Calu3 (cell line): ENCODE measurements around the gene GXYLT2. TPM values are rescaled to one million over a fixed set of nuclear protein-coding genes. Genes with fewer than 3 reads are reported as not detected.

Source experiments
- BruUV-seq: library from RNA; stranded (reverse); fragments of 400-500 nt; replicated peaks from 2 replicates; lab custom pipeline; 2021; lab: Mats Ljungman, UMichigan
- CTCF ChIA-PET: fragments of 300-600 bp; sonication (Branson Sonifier 250); formaldehyde crosslinking; loops from one replicate; lab custom pipeline; 2022; ENCODE audit warnings: antibody characterized with exemption; lab: Charles Lee
- DNase-seq: peaks from one replicate; pipeline ENCODE4 v3.0.0; 2022
- H3K27ac Mint-ChIP-seq: one replicate; pipeline ENCODE4 v1.8.0; 2022; ENCODE audit warnings: mixed read lengths; ENCODE audit not compliant: unreplicated experiment
- H3K27me3 Mint-ChIP-seq: one replicate; pipeline ENCODE4 v1.8.0; 2022; ENCODE audit warnings: mixed read lengths; ENCODE audit not compliant: unreplicated experiment
- H3K36me3 Mint-ChIP-seq: one replicate; pipeline ENCODE4 v1.8.0; 2022; ENCODE audit warnings: mild to moderate bottlenecking, moderate library complexity, mixed read lengths; ENCODE audit not compliant: insufficient read depth, unreplicated experiment
- H3K4me1 Mint-ChIP-seq: one replicate; pipeline ENCODE4 v1.8.0; 2022; ENCODE audit warnings: mild to moderate bottlenecking, low read depth, mixed read lengths; ENCODE audit not compliant: unreplicated experiment
- H3K4me3 Mint-ChIP-seq: one replicate; pipeline ENCODE4 v1.8.0; 2022; ENCODE audit warnings: mild to moderate bottlenecking, low read depth, moderate library complexity, mixed read lengths; ENCODE audit not compliant: unreplicated experiment
- H3K9me3 Mint-ChIP-seq: one replicate; pipeline ENCODE4 v1.8.0; 2022; ENCODE audit warnings: low read depth, mixed read lengths; ENCODE audit not compliant: unreplicated experiment
- intact Hi-C: fragments of 100-400 bp; cut with micrococcal nuclease; formaldehyde crosslinking; loops from one replicate; pipeline ENCODE4 v1.10.0; 2022; ENCODE audit not compliant: unreplicated experiment
- total RNA-seq: library from RNA; stranded (reverse); gene quantifications from 2 replicates; pipeline ENCODE4 v1.2.3, GENCODE V29; 2022
- TF ChIP-seq, protein P1 (sequence below): fragments of 200-600 bp; IDR thresholded peaks from one replicate; pipeline ENCODE4 v1.8.0; 2022; ENCODE audit warnings: antibody characterized with exemption; ENCODE audit not compliant: unreplicated experiment

GXYLT2 gene
- total RNA-seq, 1 experiment from 2014 or later = 0.52 TPM

DNA sequence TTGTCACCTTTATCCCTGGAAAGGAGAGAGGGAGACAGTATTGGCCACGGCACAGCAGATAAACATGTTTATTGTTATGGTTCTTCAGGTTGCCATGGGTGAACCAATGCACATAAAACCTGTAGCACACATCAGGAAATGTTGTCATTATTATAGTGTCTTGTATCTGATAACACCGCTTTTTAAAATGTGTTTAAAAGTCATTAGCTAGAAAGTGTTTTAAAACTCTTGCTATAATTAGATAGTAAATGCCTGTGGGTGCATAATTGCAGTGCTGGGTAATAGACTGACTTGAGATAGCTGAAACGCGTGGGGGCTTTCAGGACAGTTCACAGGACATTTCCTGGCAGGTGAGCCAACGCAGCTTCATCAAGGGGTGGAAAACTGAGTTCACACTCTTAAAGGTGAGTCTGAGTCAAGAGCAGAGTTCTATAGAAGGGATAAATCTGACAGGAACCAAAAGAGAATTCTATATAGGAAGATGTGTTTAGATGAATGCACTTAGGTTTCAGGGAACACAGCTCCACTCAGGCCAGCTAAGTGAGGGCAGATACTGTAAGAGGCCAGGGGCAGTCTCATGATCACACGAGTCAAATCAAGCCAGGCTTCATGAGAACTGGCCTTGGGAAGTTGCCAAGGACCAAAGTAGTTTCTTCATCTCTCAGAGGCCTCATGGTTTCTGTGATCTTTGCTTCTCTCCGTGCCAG lies 73.1 kb downstream of the GXYLT2 start:
- Mint-ChIP-seq H3K9me3 (no peaks in the 10 kb centered on the region), H3K27ac (peak overlapping the region; percentile 20), H3K27me3 (no peaks in the 10 kb centered on the region), H3K4me3 (no peak overlapping the region), H3K4me1 (peaks cover 18% of the 10 kb centered on the region), H3K36me3 (no peaks in the 10 kb centered on the region)
- no TSS peak for BruUV-seq
- peak; percentile 14 for DNase-seq
- intact Hi-C loops = no loop called here
- CTCF ChIA-PET = no interaction called here
- TF ChIP-seq, protein P1, sequence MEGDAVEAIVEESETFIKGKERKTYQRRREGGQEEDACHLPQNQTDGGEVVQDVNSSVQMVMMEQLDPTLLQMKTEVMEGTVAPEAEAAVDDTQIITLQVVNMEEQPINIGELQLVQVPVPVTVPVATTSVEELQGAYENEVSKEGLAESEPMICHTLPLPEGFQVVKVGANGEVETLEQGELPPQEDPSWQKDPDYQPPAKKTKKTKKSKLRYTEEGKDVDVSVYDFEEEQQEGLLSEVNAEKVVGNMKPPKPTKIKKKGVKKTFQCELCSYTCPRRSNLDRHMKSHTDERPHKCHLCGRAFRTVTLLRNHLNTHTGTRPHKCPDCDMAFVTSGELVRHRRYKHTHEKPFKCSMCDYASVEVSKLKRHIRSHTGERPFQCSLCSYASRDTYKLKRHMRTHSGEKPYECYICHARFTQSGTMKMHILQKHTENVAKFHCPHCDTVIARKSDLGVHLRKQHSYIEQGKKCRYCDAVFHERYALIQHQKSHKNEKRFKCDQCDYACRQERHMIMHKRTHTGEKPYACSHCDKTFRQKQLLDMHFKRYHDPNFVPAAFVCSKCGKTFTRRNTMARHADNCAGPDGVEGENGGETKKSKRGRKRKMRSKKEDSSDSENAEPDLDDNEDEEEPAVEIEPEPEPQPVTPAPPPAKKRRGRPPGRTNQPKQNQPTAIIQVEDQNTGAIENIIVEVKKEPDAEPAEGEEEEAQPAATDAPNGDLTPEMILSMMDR = no peak

DNA sequence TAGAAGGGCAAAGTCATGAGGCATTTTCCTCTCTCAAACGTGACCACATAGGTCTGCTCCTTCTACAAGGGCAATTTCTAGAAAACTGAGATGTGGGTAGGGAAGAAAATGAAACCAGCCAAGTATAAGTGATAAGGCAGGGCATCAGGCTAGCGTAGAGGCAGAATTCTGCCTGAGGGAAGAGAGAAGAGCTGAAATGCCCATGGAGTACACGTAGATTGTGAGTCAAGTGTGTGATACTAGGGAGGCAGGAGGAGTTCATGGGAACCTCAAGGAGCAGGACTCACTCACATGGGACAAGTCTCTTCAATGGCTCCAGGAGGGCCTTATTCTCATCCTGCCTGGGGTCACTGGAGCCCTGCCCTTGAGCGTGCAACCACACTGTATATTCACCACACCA lies 73.9 kb downstream of the GXYLT2 start:
- no peaks in the 10 kb centered on the region for H3K9me3 Mint-ChIP-seq
- intact Hi-C loops = no loop called here
- no peaks in the 10 kb centered on the region for H3K36me3 Mint-ChIP-seq
- no peak overlapping the region for H3K4me3 Mint-ChIP-seq
- no peak for DNase-seq
- CTCF ChIA-PET = no interaction called here
- H3K27me3 Mint-ChIP-seq = no peaks in the 10 kb centered on the region
- H3K4me1 Mint-ChIP-seq = peaks cover 18% of the 10 kb centered on the region
- TF ChIP-seq, protein P1 = no peak
- no TSS peak for BruUV-seq
- no peak overlapping the region for H3K27ac Mint-ChIP-seq

DNA sequence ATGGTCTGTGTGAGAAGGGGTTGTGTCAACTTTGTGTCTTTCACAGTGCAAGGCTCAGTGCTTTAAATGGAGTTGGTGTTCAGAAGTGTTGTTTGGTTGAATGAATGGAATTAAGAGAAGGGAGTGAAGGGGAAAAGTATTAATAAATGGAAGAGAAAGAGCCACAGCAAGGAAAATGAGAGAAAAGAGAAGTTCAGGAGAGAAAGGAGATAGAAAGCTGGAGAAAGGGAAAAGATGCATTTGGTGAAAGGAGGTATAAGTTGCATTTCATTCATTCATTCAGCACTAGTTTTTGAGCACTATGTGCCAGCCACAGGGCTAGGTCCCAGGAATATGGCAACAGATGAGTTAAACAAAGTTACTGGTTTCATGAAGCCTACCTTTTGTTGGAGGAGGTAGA lies 74.5 kb downstream of the GXYLT2 start:
- Mint-ChIP-seq H3K4me3 (no peak overlapping the region), H3K27ac (no peak overlapping the region), H3K36me3 (no peaks in the 10 kb centered on the region), H3K4me1 (peaks cover 18% of the 10 kb centered on the region), H3K9me3 (no peaks in the 10 kb centered on the region), H3K27me3 (no peaks in the 10 kb centered on the region)
- CTCF ChIA-PET = no interaction called here
- intact Hi-C loops = no loop called here
- TF ChIP-seq, protein P1 = no peak
- BruUV-seq = no TSS peak
- no peak for DNase-seq

DNA sequence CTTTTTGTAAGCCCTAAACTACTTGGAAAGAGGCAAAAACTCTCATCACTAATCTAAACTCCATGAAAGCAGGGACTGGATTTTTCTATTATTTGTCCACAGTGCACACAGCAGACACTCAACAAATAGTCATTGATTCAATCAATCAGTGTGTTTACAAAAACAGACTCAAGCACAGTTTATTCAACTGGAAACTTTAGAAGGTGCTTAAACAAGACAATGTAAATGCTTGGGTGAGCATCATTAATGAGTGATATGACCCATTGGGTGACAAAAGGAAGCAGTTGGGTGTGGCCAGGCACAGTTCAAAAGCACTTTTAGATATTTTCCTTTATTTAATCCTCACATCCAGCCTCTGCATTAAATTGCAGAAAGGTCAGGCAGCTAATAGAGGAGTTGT lies 76.8 kb downstream of the GXYLT2 start:
- H3K9me3 Mint-ChIP-seq = no peaks in the 10 kb centered on the region
- no peaks in the 10 kb centered on the region for H3K36me3 Mint-ChIP-seq
- BruUV-seq = no TSS peak
- CTCF ChIA-PET = no interaction called here
- H3K4me3 Mint-ChIP-seq = no peak overlapping the region
- H3K27ac Mint-ChIP-seq = no peak overlapping the region
- peaks cover 18% of the 10 kb centered on the region for H3K4me1 Mint-ChIP-seq
- H3K27me3 Mint-ChIP-seq = no peaks in the 10 kb centered on the region
- no peak for DNase-seq
- TF ChIP-seq, protein P1 = no peak
- intact Hi-C loops = no loop called here
